ENCODE results near the gene TFDP2.
"Not testable (repeated sequence)": the region's sequence is repeated elsewhere in the genome, so short reads cannot be mapped to it uniquely, and the experiment has no call there.

TFDP2 gene

GRCh38 chr3:142013326-142013980 lies 135.9 kb downstream of the TFDP2 start:
- DNase-seq: no peak

GRCh38 chr3:142009029-142009428 lies 140.3 kb downstream of the TFDP2 start:
- no peak for DNase-seq

GRCh38 chr3:142007710-142008399 lies 141.5 kb downstream of the TFDP2 start:
- no peak for DNase-seq

- DNase-seq: not testable (repeated sequence)
These were observed 144.4 kb downstream of the TFDP2 start for GRCh38 chr3:142004957-142005356.

- DNase-seq: no peak
These were observed 145.3 kb downstream of the TFDP2 start for GRCh38 chr3:142004025-142004424.

- no peak for DNase-seq
These were observed 146.1 kb downstream of the TFDP2 start for GRCh38 chr3:142003291-142003690.

- DNase-seq: no peak
These were observed 148.9 kb downstream of the TFDP2 start for GRCh38 chr3:142000325-142000870.

- DNase-seq: no peak
These were observed 150.6 kb downstream of the TFDP2 start for GRCh38 chr3:141998669-141999290.

GRCh38 chr3:141996437-141996836 lies 152.9 kb downstream of the TFDP2 start:
- DNase-seq: no peak

GRCh38 chr3:141994856-141995255 lies 154.5 kb downstream of the TFDP2 start:
- DNase-seq: no peak

- DNase-seq: no peak
These were observed 156.8 kb downstream of the TFDP2 start for GRCh38 chr3:141992512-141992911.

- no peak for DNase-seq
These were observed 162.7 kb downstream of the TFDP2 start for GRCh38 chr3:141986548-141987107.

- no peak for DNase-seq
These were observed 168.3 kb downstream of the TFDP2 start for GRCh38 chr3:141981084-141981483.

- no peak for DNase-seq
These were observed 170.2 kb downstream of the TFDP2 start for GRCh38 chr3:141979050-141979671.

GRCh38 chr3:141974777-141975176 lies 174.6 kb downstream of the TFDP2 start:
- DNase-seq: not testable (repeated sequence)

- DNase-seq: no peak
These were observed 176.9 kb downstream of the TFDP2 start for GRCh38 chr3:141972399-141972798.

- DNase-seq: no peak
These were observed 177.8 kb downstream of the TFDP2 start for GRCh38 chr3:141971571-141971970.

- DNase-seq: no peak
These were observed 179.6 kb downstream of the TFDP2 start for GRCh38 chr3:141969711-141970110.

GRCh38 chr3:141965471-141965870 lies 183.9 kb downstream of the TFDP2 start:
- DNase-seq: no peak

- DNase-seq: no peak
These were observed 186.0 kb downstream of the TFDP2 start for GRCh38 chr3:141963301-141963700.

GRCh38 chr3:141960731-141961130 lies 188.6 kb downstream of the TFDP2 start:
- no peak for DNase-seq

- DNase-seq: no peak
These were observed 189.5 kb downstream of the TFDP2 start for GRCh38 chr3:141959589-141960554.

Data from RPMI8226 (cell line).